Epithelial cell of proximal tubule (primary cell): ENCODE measurements around the gene AQP12B. TPM values are rescaled to one million over a fixed set of nuclear protein-coding genes. Genes with fewer than 3 reads are reported as not detected.

ENCODE experiments used
- DNase-seq: peaks from one replicate; pipeline ENCODE4 v3.0.0-alpha.2; 2011; ENCODE audit warnings: low read depth
- H3K4me3 ChIP-seq: 2 replicates; pipeline ENCODE4 v1.5.1; 2011; ENCODE audit warnings: low read depth, mild to moderate bottlenecking, low read length
- total RNA-seq: library from RNA; depleted of rRNA; stranded (reverse); fragments of >200 nt; gene quantifications from 2 replicates; pipeline ENCODE4 v1.2.3, GENCODE V29; 2015
- TF ChIP-seq, protein P1 (sequence below): conservative IDR thresholded peaks from 2 replicates; pipeline ENCODE4 v1.5.1; 2012; ENCODE audit warnings: low read depth, mild to moderate bottlenecking, low read length

AQP12B gene
- total RNA-seq, 1 donor from 2014 or later = not detected

- no peak for DNase-seq
Observed at GRCh38 chr2:240717181-240717641, 34.5 kb upstream of the AQP12B start.

GRCh38 chr2:240716130-240716798, 33.6 kb upstream of the AQP12B start:
- DNase-seq = no peak
- TF ChIP-seq, protein P1, sequence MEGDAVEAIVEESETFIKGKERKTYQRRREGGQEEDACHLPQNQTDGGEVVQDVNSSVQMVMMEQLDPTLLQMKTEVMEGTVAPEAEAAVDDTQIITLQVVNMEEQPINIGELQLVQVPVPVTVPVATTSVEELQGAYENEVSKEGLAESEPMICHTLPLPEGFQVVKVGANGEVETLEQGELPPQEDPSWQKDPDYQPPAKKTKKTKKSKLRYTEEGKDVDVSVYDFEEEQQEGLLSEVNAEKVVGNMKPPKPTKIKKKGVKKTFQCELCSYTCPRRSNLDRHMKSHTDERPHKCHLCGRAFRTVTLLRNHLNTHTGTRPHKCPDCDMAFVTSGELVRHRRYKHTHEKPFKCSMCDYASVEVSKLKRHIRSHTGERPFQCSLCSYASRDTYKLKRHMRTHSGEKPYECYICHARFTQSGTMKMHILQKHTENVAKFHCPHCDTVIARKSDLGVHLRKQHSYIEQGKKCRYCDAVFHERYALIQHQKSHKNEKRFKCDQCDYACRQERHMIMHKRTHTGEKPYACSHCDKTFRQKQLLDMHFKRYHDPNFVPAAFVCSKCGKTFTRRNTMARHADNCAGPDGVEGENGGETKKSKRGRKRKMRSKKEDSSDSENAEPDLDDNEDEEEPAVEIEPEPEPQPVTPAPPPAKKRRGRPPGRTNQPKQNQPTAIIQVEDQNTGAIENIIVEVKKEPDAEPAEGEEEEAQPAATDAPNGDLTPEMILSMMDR = no peak
- H3K4me3 ChIP-seq = no peak overlapping the region

More at GRCh38 chr2:240717181-240717641, 34.5 kb upstream of the AQP12B start:
- TF ChIP-seq, protein P1 = no peak
- H3K4me3 ChIP-seq = no peak overlapping the region

- no peak for DNase-seq
- TF ChIP-seq, protein P1 = no peak
Observed at GRCh38 chr2:240714747-240715725, 32.4 kb upstream of the AQP12B start.

GRCh38 chr2:240713928-240714746, 31.5 kb upstream of the AQP12B start:
- DNase-seq = no peak
- H3K4me3 ChIP-seq = no peak overlapping the region
- TF ChIP-seq, protein P1 = no peak

More at GRCh38 chr2:240714747-240715725, 32.4 kb upstream of the AQP12B start:
- H3K4me3 ChIP-seq = no peak overlapping the region

GRCh38 chr2:240713071-240713927, 30.6 kb upstream of the AQP12B start:
- no peak for DNase-seq
- TF ChIP-seq, protein P1 = no peak
- H3K4me3 ChIP-seq = no peak overlapping the region

GRCh38 chr2:240712121-240712520, 29.4 kb upstream of the AQP12B start:
- TF ChIP-seq, protein P1 = no peak
- no peak overlapping the region for H3K4me3 ChIP-seq
- DNase-seq = no peak
